Keratinocyte (primary cell): Measurements from ENCODE around the gene ZNF638. TPM values are rescaled to one million over a fixed set of nuclear protein-coding genes. Genes with fewer than 3 reads are reported as not detected.
A peak's percentile ranks its signal among the peaks of the same experiment; 100 is the strongest.

Source experiments
- DNase-seq: peaks from one replicate; pipeline ENCODE4 v3.0.0-alpha.2; 2011; ENCODE audit warnings: low read depth, missing footprints, low spot score
- FAIRE-seq: peaks from 2 replicates; lab custom pipeline; 2011; peaks lifted over from hg19 to GRCh38; lab: Jason Lieb, UNC
- H2AFZ ChIP-seq: 2 replicates; pipeline ENCODE4 v1.6.0; 2012; ENCODE audit warnings: low read length, control low read depth, inconsistent platforms; ENCODE audit not compliant: control insufficient read depth
- H3K27ac ChIP-seq: 2 replicates; pipeline ENCODE4 v1.5.1; 2011; ENCODE audit warnings: low read length; ENCODE audit not compliant: control insufficient read depth, insufficient read depth
- H3K27me3 ChIP-seq: 3 replicates; pipeline ENCODE4 v1.6.0; 2011; ENCODE audit warnings: low read length; ENCODE audit not compliant: control insufficient read depth, insufficient read depth; ENCODE audit errors: extremely low read depth
- H3K36me3 ChIP-seq, 2 experiments: 2 replicates in 1 of 2; 3 replicates in 1 of 2; pipeline ENCODE4 v1.5.1; 2011; ENCODE audit warnings: low read length in 2 of 2, mild to moderate bottlenecking in 1 of 2; ENCODE audit not compliant: control insufficient read depth in 2 of 2, insufficient read depth in 2 of 2; ENCODE audit errors: extremely low read depth in 1 of 2
- H3K4me1 ChIP-seq: 3 replicates; pipeline ENCODE4 v1.5.1; 2011; ENCODE audit warnings: low read length; ENCODE audit not compliant: control insufficient read depth, insufficient read depth; ENCODE audit errors: extremely low read depth
- H3K4me2 ChIP-seq: 3 replicates; pipeline ENCODE4 v1.6.0; 2011; ENCODE audit warnings: low read depth, low read length; ENCODE audit not compliant: control insufficient read depth, insufficient read depth; ENCODE audit errors: extremely low read depth
- H3K4me3 ChIP-seq, 3 experiments: fragments of 200-600 bp in 1 of 3; sonication (generic) in 1 of 3; 2 replicates in 2 of 3; 3 replicates in 1 of 3; pipeline ENCODE4 v1.5.1; 2011 to 2016; ENCODE audit warnings: low read length in 3 of 3, mild to moderate bottlenecking in 3 of 3, control low read depth in 2 of 3, inconsistent platforms in 1 of 3, low read depth in 1 of 3, mixed read lengths in 1 of 3, mixed run types in 1 of 3, moderate library complexity in 1 of 3; ENCODE audit not compliant: control insufficient read depth in 2 of 3, insufficient read depth in 2 of 3; ENCODE audit errors: extremely low read depth in 1 of 3
- H3K79me2 ChIP-seq: 2 replicates; pipeline ENCODE4 v1.6.0; 2012; ENCODE audit warnings: low read length; ENCODE audit not compliant: control insufficient read depth, insufficient read depth
- H3K9ac ChIP-seq: 3 replicates; pipeline ENCODE4 v1.6.0; 2011; ENCODE audit warnings: low read length; ENCODE audit not compliant: control insufficient read depth, insufficient read depth; ENCODE audit errors: extremely low read depth
- H3K9me1 ChIP-seq: 3 replicates; pipeline ENCODE4 v1.6.0; 2011; ENCODE audit warnings: low read length; ENCODE audit not compliant: control insufficient read depth, insufficient read depth; ENCODE audit errors: extremely low read depth
- H3K9me3 ChIP-seq: 2 replicates; pipeline ENCODE4 v1.5.1; 2012; ENCODE audit warnings: low read depth, low read length; ENCODE audit not compliant: control insufficient read depth
- H4K20me1 ChIP-seq: 3 replicates; pipeline ENCODE4 v1.6.0; 2011; ENCODE audit warnings: low read length; ENCODE audit not compliant: control insufficient read depth, insufficient read depth; ENCODE audit errors: extremely low read depth
- CTCF ChIP-seq, 3 experiments: IDR thresholded peaks in 1 of 3; conservative IDR thresholded peaks in 1 of 3; optimal IDR thresholded peaks in 1 of 3; 2 replicates in 2 of 3; 3 replicates in 1 of 3; pipeline versions ENCODE3 to v1.5.1; 2011; ENCODE audit warnings: low read length in 3 of 3, mild to moderate bottlenecking in 3 of 3, moderate library complexity in 2 of 3, control low read depth in 1 of 3, inconsistent platforms in 1 of 3; ENCODE audit not compliant: insufficient read depth in 2 of 3; ENCODE audit errors: extremely low read depth in 1 of 3
- EZH2 ChIP-seq: IDR thresholded peaks from one replicate; pipeline ENCODE4 v1.6.1; 2012; ENCODE audit warnings: inconsistent platforms, mild to moderate bottlenecking, low read length, moderate library complexity
- dilution Hi-C: fragments of 300-500 bp; cut with MboI; formaldehyde crosslinking; loops from one replicate; pipeline ENCODE4 v1.7.0; 2020; ENCODE audit warnings: low sequenced_read_pairs; ENCODE audit not compliant: extremely low pct_ligation_motif_present
- polyA plus RNA-seq, 5 experiments: library from polyadenylated mRNA; depleted of rRNA in 3 of 5; stranded (reverse) in 3 of 5; stranded (forward) in 1 of 5; unstranded in 1 of 5; fragments of >200 nt; gene quantifications; 1 replicate in 1 of 5; 2 replicates in 3 of 5; 3 replicates in 1 of 5; pipeline versions ENCODE4 v1.2.1 to v1.2.3, GENCODE V29; 2011 to 2012; ENCODE audit warnings: missing spikeins in 2 of 5, low read depth in 1 of 5, low replicate concordance in 1 of 5

Gene ZNF638
- polyA plus RNA-seq, 1 donor (not counting 4 experiments of a cell fraction or from before 2014, with no cell fraction given), result 66.5 TPM

- FAIRE-seq (no peak), DNase-seq (no peak)
- Histone ChIP-seq H3K9me1 (no peaks in the 10 kb centered on the region), H3K27me3 (peaks cover 28% of the 10 kb centered on the region), H2AFZ (no peak overlapping the region), H3K36me3 (no peaks in the 10 kb centered on the region), H3K4me1 (peaks cover 20% of the 10 kb centered on the region), H3K9ac (no peak overlapping the region), H3K9me3 (no peaks in the 10 kb centered on the region), H3K27ac (no peak overlapping the region), H3K4me3 (no peak overlapping the region), H3K4me2 (no peak overlapping the region), H3K79me2 (no peaks in the 10 kb centered on the region), H4K20me1 (no peaks in the 10 kb centered on the region)
- TF ChIP-seq EZH2, result no peak
- no peak for TF ChIP-seq CTCF (optimal IDR thresholded peaks at IDR 0.05 in 1 of 3, IDR thresholded peaks at IDR 0.05 in 1 of 3, conservative IDR thresholded peaks at IDR 0.05 in 1 of 3; ENCODE audit: extremely low read depth in 1 of 3, insufficient read depth in 2 of 3, low read length in 3 of 3)
- dilution Hi-C loops, result no loop called here
Measured at GRCh38 chr2:71469403-71470398, 138.1 kb downstream of the ZNF638 start.

GRCh38 chr2:71471276-71471675 is 139.7 kb downstream of the ZNF638 start:
- H3K9me1 ChIP-seq, result no peaks in the 10 kb centered on the region
- H4K20me1 ChIP-seq, result no peaks in the 10 kb centered on the region
- no peaks in the 10 kb centered on the region for H3K9me3 ChIP-seq
- H3K4me2 ChIP-seq, result peak overlapping the region; percentile 37
- no peak for TF ChIP-seq CTCF (optimal IDR thresholded peaks at IDR 0.05 in 1 of 3, IDR thresholded peaks at IDR 0.05 in 1 of 3, conservative IDR thresholded peaks at IDR 0.05 in 1 of 3; ENCODE audit: extremely low read depth in 1 of 3, insufficient read depth in 2 of 3, low read length in 3 of 3)
- no peak for TF ChIP-seq EZH2
- H3K27ac ChIP-seq, result no peak overlapping the region
- no peak overlapping the region for H2AFZ ChIP-seq
- H3K4me1 ChIP-seq, result peaks cover 15% of the 10 kb centered on the region
- no peak overlapping the region for H3K4me3 ChIP-seq
- no peaks in the 10 kb centered on the region for H3K79me2 ChIP-seq
- H3K27me3 ChIP-seq, result peaks cover 12% of the 10 kb centered on the region
- FAIRE-seq (peak; percentile 69), DNase-seq (no peak)
- no peak overlapping the region for H3K9ac ChIP-seq
- no peaks in the 10 kb centered on the region for H3K36me3 ChIP-seq
- dilution Hi-C loops, result no loop called here
